PC-9 (cell line): Measurements from ENCODE around the gene MAU2. TPM values are rescaled to one million over a fixed set of nuclear protein-coding genes. Genes with fewer than 3 reads are reported as not detected.

ENCODE experiments used
- BruUV-seq: library from RNA; stranded (reverse); fragments of 400-500 nt; replicated peaks from 2 replicates; lab custom pipeline; 2021; lab: Mats Ljungman, UMichigan
- CTCF ChIA-PET: fragments of 300-600 bp; sonication (Branson Sonifier 250); formaldehyde crosslinking; loops from one replicate; lab custom pipeline; 2022; ENCODE audit warnings: antibody characterized with exemption; lab: Charles Lee
- POLR2A ChIA-PET: fragments of 300-600 bp; sonication (Branson Sonifier 250); formaldehyde crosslinking; loops from one replicate; lab custom pipeline; 2022; ENCODE audit warnings: antibody characterized with exemption; ENCODE audit not compliant: unreplicated experiment; lab: Charles Lee
- DNase-seq, 2 experiments: peaks; one replicate each; pipeline versions ENCODE4 v3.0.0 to v3.0.0-alpha.2; 2015 to 2022; ENCODE audit warnings: mixed read lengths in 1 of 2
- H2AFZ ChIP-seq: fragments of 200-600 bp; sonication (generic); 2 replicates; pipeline ENCODE4 v1.8.1; 2017; ENCODE audit warnings: antibody characterized with exemption
- H3F3A ChIP-seq: fragments of 200-600 bp; sonication (generic); 2 replicates; pipeline ENCODE4 v1.8.1; 2017; ENCODE audit warnings: antibody characterized with exemption, mild to moderate bottlenecking, low read depth; ENCODE audit not compliant: insufficient read depth
- H3K27ac ChIP-seq: fragments of 200-600 bp; sonication (generic); 2 replicates; pipeline ENCODE4 v1.6.1; 2016; ENCODE audit warnings: mixed run types
- H3K27me3 ChIP-seq: fragments of 200-600 bp; sonication (generic); 2 replicates; pipeline ENCODE4 v1.6.1; 2016; ENCODE audit warnings: low read depth, mixed run types; ENCODE audit not compliant: insufficient read depth
- H3K36me3 ChIP-seq: fragments of 200-600 bp; sonication (generic); 2 replicates; pipeline ENCODE4 v1.6.1; 2016; ENCODE audit warnings: low read depth, mixed run types
- H3K4me1 ChIP-seq: fragments of 200-600 bp; sonication (generic); replicated peaks from 2 replicates; pipeline ENCODE4 v1.6.1; 2016; ENCODE audit warnings: mixed run types; ENCODE audit not compliant: insufficient read depth
- H3K4me2 ChIP-seq: fragments of 200-600 bp; sonication (generic); 2 replicates; pipeline ENCODE4 v1.6.1; 2017; ENCODE audit warnings: mixed run types
- H3K4me3 ChIP-seq: fragments of 200-600 bp; sonication (generic); 2 replicates; pipeline ENCODE4 v1.6.1; 2016; ENCODE audit warnings: mixed run types
- H3K79me2 ChIP-seq: fragments of 200-600 bp; sonication (generic); 2 replicates; pipeline ENCODE4 v1.6.1; 2017; ENCODE audit warnings: low read depth, mixed run types
- H3K9me2 ChIP-seq: fragments of 200-600 bp; sonication (generic); 2 replicates; pipeline ENCODE4 v1.8.1; 2017; ENCODE audit warnings: mild to moderate bottlenecking; ENCODE audit not compliant: insufficient read depth
- H3K9me3 ChIP-seq: fragments of 200-600 bp; sonication (generic); 2 replicates; pipeline ENCODE4 v1.8.1; 2016; ENCODE audit warnings: low read depth; ENCODE audit not compliant: insufficient read depth
- H4K20me1 ChIP-seq: fragments of 200-600 bp; sonication (generic); 2 replicates; pipeline ENCODE4 v1.8.1; 2017; ENCODE audit not compliant: insufficient read depth
- EZH2 ChIP-seq: fragments of 200-600 bp; sonication (generic); IDR thresholded peaks from 2 replicates; pipeline ENCODE4 v1.8.0; 2017; ENCODE audit warnings: antibody characterized with exemption, low read depth
- intact Hi-C: fragments of 100-400 bp; cut with micrococcal nuclease; formaldehyde crosslinking; loops from one replicate; pipeline ENCODE4 v1.10.0; 2022; ENCODE audit not compliant: unreplicated experiment
- total RNA-seq: library from RNA; stranded (reverse); gene quantifications from 2 replicates; pipeline ENCODE4 v1.2.3, GENCODE V29; 2021
- TF ChIP-seq, protein P1 (sequence below): fragments of 200-600 bp; sonication (generic); conservative IDR thresholded peaks from 2 replicates; pipeline ENCODE4 v1.6.1; 2017; ENCODE audit warnings: mixed run types, antibody characterized with exemption, mild to moderate bottlenecking, moderate library complexity

The MAU2 gene
- total RNA-seq, 1 experiment from 2014 or later, result 46.1 TPM

DNA sequence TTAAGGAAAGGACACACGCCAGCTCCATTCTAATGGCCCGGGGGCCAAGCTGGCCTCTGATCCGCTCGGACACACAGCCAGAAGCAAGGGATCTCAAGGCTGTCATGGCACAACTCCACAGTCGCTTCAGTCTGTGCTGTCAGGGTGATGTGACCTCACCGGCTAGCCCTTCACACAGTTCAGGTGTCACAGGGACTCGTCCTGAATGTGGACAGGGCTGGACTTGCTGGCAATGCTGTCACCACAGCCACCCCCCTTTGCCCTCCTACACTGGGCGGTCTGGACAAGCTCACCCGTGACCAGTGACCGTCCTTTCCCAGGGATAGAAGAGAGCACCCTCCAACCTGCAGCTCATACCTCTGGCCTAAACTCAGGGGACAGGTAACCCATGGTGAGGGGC, 15.6 kb upstream of the MAU2 start:
- H3K36me3 ChIP-seq, result peaks cover 14% of the 10 kb centered on the region; the same call in 1 of the 2 replicates
- H3K9me2 ChIP-seq, result no peaks in the 10 kb centered on the region
- intact Hi-C loops, result no loop called here
- no peak for TF ChIP-seq EZH2
- TF ChIP-seq, protein P1, sequence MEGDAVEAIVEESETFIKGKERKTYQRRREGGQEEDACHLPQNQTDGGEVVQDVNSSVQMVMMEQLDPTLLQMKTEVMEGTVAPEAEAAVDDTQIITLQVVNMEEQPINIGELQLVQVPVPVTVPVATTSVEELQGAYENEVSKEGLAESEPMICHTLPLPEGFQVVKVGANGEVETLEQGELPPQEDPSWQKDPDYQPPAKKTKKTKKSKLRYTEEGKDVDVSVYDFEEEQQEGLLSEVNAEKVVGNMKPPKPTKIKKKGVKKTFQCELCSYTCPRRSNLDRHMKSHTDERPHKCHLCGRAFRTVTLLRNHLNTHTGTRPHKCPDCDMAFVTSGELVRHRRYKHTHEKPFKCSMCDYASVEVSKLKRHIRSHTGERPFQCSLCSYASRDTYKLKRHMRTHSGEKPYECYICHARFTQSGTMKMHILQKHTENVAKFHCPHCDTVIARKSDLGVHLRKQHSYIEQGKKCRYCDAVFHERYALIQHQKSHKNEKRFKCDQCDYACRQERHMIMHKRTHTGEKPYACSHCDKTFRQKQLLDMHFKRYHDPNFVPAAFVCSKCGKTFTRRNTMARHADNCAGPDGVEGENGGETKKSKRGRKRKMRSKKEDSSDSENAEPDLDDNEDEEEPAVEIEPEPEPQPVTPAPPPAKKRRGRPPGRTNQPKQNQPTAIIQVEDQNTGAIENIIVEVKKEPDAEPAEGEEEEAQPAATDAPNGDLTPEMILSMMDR, result no peak
- CTCF ChIA-PET, result no interaction called here
- BruUV-seq, result no TSS peak
- no peaks in the 10 kb centered on the region for H3K27me3 ChIP-seq
- no peaks in the 10 kb centered on the region for H3F3A ChIP-seq
- H4K20me1 ChIP-seq, result no peaks in the 10 kb centered on the region; the same call in 1 of the 2 replicates
- H2AFZ ChIP-seq, result no peak overlapping the region
- H3K79me2 ChIP-seq, result no peaks in the 10 kb centered on the region
- POLR2A ChIA-PET, result no interaction called here
- no peaks in the 10 kb centered on the region for H3K9me3 ChIP-seq
- no peak overlapping the region for H3K4me3 ChIP-seq
- H3K4me1 ChIP-seq, result no peaks in the 10 kb centered on the region
- H3K4me2 ChIP-seq, result no peak overlapping the region
- H3K27ac ChIP-seq, result no peak overlapping the region
- no peak for DNase-seq

DNA sequence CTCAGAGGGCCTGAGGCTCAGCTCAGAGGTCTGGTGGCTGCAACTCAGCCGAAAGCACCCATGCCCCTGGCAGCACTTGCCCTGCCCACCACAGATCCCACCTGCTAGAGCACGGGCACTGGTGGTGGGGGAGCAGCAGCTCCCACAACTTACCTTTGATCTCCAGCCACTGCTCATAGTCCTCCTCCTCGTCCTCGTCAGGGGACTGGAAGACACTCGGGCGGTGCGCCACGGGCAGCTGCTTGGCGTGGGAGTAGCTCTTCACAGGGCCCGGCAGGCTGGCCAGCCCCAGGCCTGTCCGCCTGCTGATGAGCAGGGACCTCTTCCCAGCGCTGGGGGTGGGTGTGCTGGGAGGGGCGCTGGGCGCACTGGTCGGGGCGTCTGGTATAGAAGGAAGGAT, 14.9 kb upstream of the MAU2 start:
- no peak for DNase-seq
- no peak overlapping the region for H3K27ac ChIP-seq
- H3K4me1 ChIP-seq, result no peaks in the 10 kb centered on the region
- POLR2A ChIA-PET, result interaction anchor here (0.7 kb wide), 1 partner anchor 225 kb away, joined by 5 read pairs; no protein-coding TSS in a partner anchor
- no TSS peak for BruUV-seq
- H3K9me3 ChIP-seq, result no peaks in the 10 kb centered on the region
- no peaks in the 10 kb centered on the region for H3F3A ChIP-seq
- CTCF ChIA-PET, result no interaction called here
- H2AFZ ChIP-seq, result no peak overlapping the region
- no peaks in the 10 kb centered on the region for H3K79me2 ChIP-seq
- H3K27me3 ChIP-seq, result no peaks in the 10 kb centered on the region
- peaks cover 6% of the 10 kb centered on the region for H4K20me1 ChIP-seq
- H3K36me3 ChIP-seq, result 0 out of 2 replicates have a peak, but pooled peaks cover 17% of the 10 kb centered on the region
- H3K4me3 ChIP-seq, result no peak overlapping the region
- intact Hi-C loops, result no loop called here
- H3K4me2 ChIP-seq, result no peak overlapping the region
- H3K9me2 ChIP-seq, result no peaks in the 10 kb centered on the region
- TF ChIP-seq, protein P1, result no peak
- TF ChIP-seq EZH2, result no peak

DNA sequence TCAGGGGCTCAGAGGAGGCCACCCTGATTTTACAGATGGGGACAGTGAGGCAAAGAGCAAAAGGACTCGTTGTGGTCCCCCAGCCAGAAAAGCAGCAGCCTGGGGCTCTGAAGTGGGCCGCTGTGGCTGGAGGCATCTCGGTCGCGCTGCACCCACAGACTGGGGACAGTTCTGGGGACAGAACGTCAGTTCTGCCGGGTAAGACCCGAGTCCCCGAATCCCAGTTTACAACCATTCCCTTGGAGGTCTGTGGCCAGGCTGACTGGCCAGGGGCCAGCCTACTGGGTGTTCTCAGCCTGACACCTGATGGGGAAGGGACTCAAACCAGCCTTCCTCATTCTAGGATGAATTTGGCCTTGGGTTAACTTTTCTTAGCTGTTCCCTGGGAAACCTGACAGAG, 14.4 kb upstream of the MAU2 start:
- no peak overlapping the region for H3K4me3 ChIP-seq
- H3F3A ChIP-seq, result no peaks in the 10 kb centered on the region
- CTCF ChIA-PET, result no interaction called here
- peaks cover 6% of the 10 kb centered on the region for H4K20me1 ChIP-seq
- H2AFZ ChIP-seq, result no peak overlapping the region
- no TSS peak for BruUV-seq
- no peak overlapping the region for H3K27ac ChIP-seq
- no peaks in the 10 kb centered on the region for H3K9me3 ChIP-seq
- TF ChIP-seq, protein P1, result no peak
- no peak for TF ChIP-seq EZH2
- H3K4me2 ChIP-seq, result no peak overlapping the region
- POLR2A ChIA-PET, result interaction anchor here (0.7 kb wide), 1 partner anchor 225 kb away, joined by 5 read pairs; no protein-coding TSS in a partner anchor
- H3K27me3 ChIP-seq, result no peaks in the 10 kb centered on the region
- 0 out of 2 replicates have a peak, but pooled peaks cover 20% of the 10 kb centered on the region for H3K36me3 ChIP-seq
- H3K9me2 ChIP-seq, result no peaks in the 10 kb centered on the region
- no peak for DNase-seq
- intact Hi-C loops, result no loop called here
- no peaks in the 10 kb centered on the region for H3K79me2 ChIP-seq
- no peaks in the 10 kb centered on the region for H3K4me1 ChIP-seq
